WERI-Rb-1 (cell line): Measurements from ENCODE around the gene DYNC1I1.

Experiments
- DNase-seq: peaks from one replicate; pipeline ENCODE4 v3.0.0-alpha.2; 2020
- H3K27ac ChIP-seq: fragments of 250-450 bp; sonication (Bioruptor Pico); 2 replicates; pipeline ENCODE4 v1.5.1; 2020; ENCODE audit warnings: mild to moderate bottlenecking, moderate library complexity
- H3K27me3 ChIP-seq: fragments of 250-450 bp; sonication (Bioruptor Pico); 2 replicates; pipeline ENCODE4 v1.5.1; 2021; ENCODE audit warnings: mild to moderate bottlenecking, low read depth, moderate library complexity; ENCODE audit not compliant: insufficient read depth, severe bottlenecking
- H3K36me3 ChIP-seq: fragments of 250-450 bp; sonication (Bioruptor Pico); 2 replicates; pipeline ENCODE4 v1.5.1; 2020; ENCODE audit warnings: mild to moderate bottlenecking, moderate library complexity
- H3K4me3 ChIP-seq: 2 replicates; pipeline ENCODE4 v1.5.1; 2011; ENCODE audit warnings: low read depth, mild to moderate bottlenecking, control low read depth, low read length
- H3K9me3 ChIP-seq: fragments of 250-450 bp; sonication (Bioruptor Pico); 2 replicates; pipeline ENCODE4 v1.5.1; 2021; ENCODE audit warnings: mild to moderate bottlenecking, moderate library complexity; ENCODE audit not compliant: severe bottlenecking
- CTCF ChIP-seq: IDR thresholded peaks from 2 replicates; pipeline ENCODE4 v1.5.1; 2011; ENCODE audit warnings: low read depth, mild to moderate bottlenecking, control low read depth, inconsistent platforms, low read length

DYNC1I1 gene

GRCh38 chr7:95922191-95922590 is 149.8 kb downstream of the DYNC1I1 start:
- Histone ChIP-seq H3K4me3 (no peak overlapping the region), H3K27ac (no peak overlapping the region), H3K27me3 (no peaks in the 10 kb centered on the region), H3K9me3 (no peaks in the 10 kb centered on the region), H3K36me3 (no peaks in the 10 kb centered on the region)
- no peak for TF ChIP-seq CTCF
- no peak for DNase-seq

- Histone ChIP-seq H3K36me3 (no peaks in the 10 kb centered on the region), H3K4me3 (no peak overlapping the region), H3K27ac (no peak overlapping the region), H3K9me3 (no peaks in the 10 kb centered on the region), H3K27me3 (no peaks in the 10 kb centered on the region)
- no peak for TF ChIP-seq CTCF
- no peak for DNase-seq
Observed at GRCh38 chr7:95925236-95925635, 152.9 kb downstream of the DYNC1I1 start.

GRCh38 chr7:95925971-95926370 is 153.6 kb downstream of the DYNC1I1 start:
- no peak overlapping the region for H3K4me3 ChIP-seq
- no peaks in the 10 kb centered on the region for H3K9me3 ChIP-seq
- H3K36me3 ChIP-seq: no peaks in the 10 kb centered on the region
- TF ChIP-seq CTCF: no peak
- H3K27ac ChIP-seq: no peak overlapping the region
- no peaks in the 10 kb centered on the region for H3K27me3 ChIP-seq
- DNase-seq: no peak

- TF ChIP-seq CTCF: no peak
- Histone ChIP-seq H3K36me3 (no peaks in the 10 kb centered on the region), H3K27me3 (no peaks in the 10 kb centered on the region), H3K27ac (no peak overlapping the region), H3K4me3 (no peak overlapping the region), H3K9me3 (no peaks in the 10 kb centered on the region)
- no peak for DNase-seq
Observed at GRCh38 chr7:95927756-95928155, 155.4 kb downstream of the DYNC1I1 start.

- H3K36me3 ChIP-seq: no peaks in the 10 kb centered on the region
- no peaks in the 10 kb centered on the region for H3K9me3 ChIP-seq
- no peak for TF ChIP-seq CTCF
- H3K27me3 ChIP-seq: no peaks in the 10 kb centered on the region
- no peak for DNase-seq
- no peak overlapping the region for H3K4me3 ChIP-seq
- no peak overlapping the region for H3K27ac ChIP-seq
Observed at GRCh38 chr7:95929710-95930280, 157.4 kb downstream of the DYNC1I1 start.

GRCh38 chr7:95931460-95932232 is 159.3 kb downstream of the DYNC1I1 start:
- Histone ChIP-seq H3K4me3 (no peak overlapping the region), H3K36me3 (no peaks in the 10 kb centered on the region), H3K9me3 (no peaks in the 10 kb centered on the region), H3K27me3 (no peaks in the 10 kb centered on the region), H3K27ac (no peak overlapping the region)
- no peak for DNase-seq
- no peak for TF ChIP-seq CTCF
